SK-N-SH treated with all-trans-retinoic acid at 6 μM for 48 hours (cell line): ENCODE measurements around the gene PCDH9.

Experiments used
- ATAC-seq: fragments of 200-7000 bp; cut with Tn5 transposase; 3 replicates; pipeline ENCODE4 v1.9.1; 2020; ENCODE audit warnings: mild to moderate bottlenecking, moderate library complexity
- ARNTL ChIP-seq: fragments of 450-650 bp; formaldehyde crosslinking; IDR thresholded peaks from 2 replicates; pipeline ENCODE4 v1.5.0; 2020; ENCODE audit warnings: low read depth, mild to moderate bottlenecking, moderate library complexity, borderline replicate concordance
- CREB5 ChIP-seq: fragments of 250-450 bp; sonication (Bioruptor Pico); IDR thresholded peaks from 2 replicates; pipeline ENCODE4 v1.5.1; 2020; ENCODE audit warnings: low read depth, mild to moderate bottlenecking, moderate library complexity
- CSDC2 ChIP-seq: fragments of 250-450 bp; sonication (Bioruptor Pico); IDR thresholded peaks from 2 replicates; pipeline ENCODE4 v1.5.0; 2020; ENCODE audit warnings: mild to moderate bottlenecking, moderate library complexity
- GLIS3 ChIP-seq: fragments of 250-450 bp; sonication (Bioruptor Pico); IDR thresholded peaks from 2 replicates; pipeline ENCODE4 v1.5.0; 2020; ENCODE audit warnings: mild to moderate bottlenecking, moderate library complexity
- ISL1 ChIP-seq: fragments of 250-450 bp; sonication (Bioruptor Pico); IDR thresholded peaks from 2 replicates; pipeline ENCODE4 v2.1.2; 2022; ENCODE audit warnings: mild to moderate bottlenecking, moderate library complexity
- OSR1 ChIP-seq: fragments of 250-450 bp; sonication (Bioruptor Pico); IDR thresholded peaks from 2 replicates; pipeline ENCODE4 v1.8.0; 2022; ENCODE audit warnings: moderate library complexity, mild to moderate bottlenecking, inconsistent platforms
- PATZ1 ChIP-seq: fragments of 250-450 bp; sonication (Bioruptor Pico); IDR thresholded peaks from 2 replicates; pipeline ENCODE4 v1.8.0; 2020; ENCODE audit warnings: mild to moderate bottlenecking, moderate library complexity, borderline replicate concordance
- PPARA ChIP-seq: fragments of 250-450 bp; sonication (Bioruptor Pico); IDR thresholded peaks from 2 replicates; pipeline ENCODE4 v1.5.0; 2020; ENCODE audit warnings: mild to moderate bottlenecking, borderline replicate concordance
- RARB ChIP-seq: fragments of 250-450 bp; sonication (Bioruptor Pico); IDR thresholded peaks from 2 replicates; pipeline ENCODE4 v1.8.0; 2021; ENCODE audit warnings: mild to moderate bottlenecking, moderate library complexity
- SNAI2 ChIP-seq: fragments of 250-450 bp; sonication (Bioruptor Pico); IDR thresholded peaks from 2 replicates; pipeline ENCODE4 v1.5.0; 2020; ENCODE audit warnings: mild to moderate bottlenecking, moderate library complexity
- TCF4 ChIP-seq: fragments of 250-450 bp; sonication (Bioruptor Pico); IDR thresholded peaks from 2 replicates; pipeline ENCODE4 v1.8.0; 2021; ENCODE audit warnings: mild to moderate bottlenecking, moderate library complexity, borderline replicate concordance
- TSHZ2 ChIP-seq: fragments of 250-450 bp; sonication (Bioruptor Pico); IDR thresholded peaks from 2 replicates; pipeline ENCODE4 v1.5.0; 2020; ENCODE audit warnings: mild to moderate bottlenecking, moderate library complexity
- ZC3H10 ChIP-seq: fragments of 250-450 bp; sonication (Bioruptor Pico); IDR thresholded peaks from 2 replicates; pipeline ENCODE4 v1.5.1; 2021; ENCODE audit warnings: mild to moderate bottlenecking, moderate library complexity
- ZFP30 ChIP-seq: fragments of 450-650 bp; formaldehyde crosslinking; IDR thresholded peaks from 2 replicates; pipeline ENCODE4 v1.5.0; 2022; ENCODE audit warnings: mild to moderate bottlenecking, moderate library complexity
- ZNF565 ChIP-seq: fragments of 450-650 bp; formaldehyde crosslinking; conservative IDR thresholded peaks from 2 replicates; pipeline ENCODE4 v1.5.0; 2020; ENCODE audit warnings: low read depth, mild to moderate bottlenecking, moderate library complexity
- ZNF70 ChIP-seq: fragments of 450-650 bp; formaldehyde crosslinking; IDR thresholded peaks from 2 replicates; pipeline ENCODE4 v1.5.0; 2020; ENCODE audit warnings: mild to moderate bottlenecking, moderate library complexity
- ZNF8 ChIP-seq: fragments of 450-650 bp; formaldehyde crosslinking; IDR thresholded peaks from 2 replicates; pipeline ENCODE4 v1.5.0; 2020; ENCODE audit warnings: mild to moderate bottlenecking, moderate library complexity
- TF ChIP-seq, protein P1 (sequence below): fragments of 250-450 bp; sonication (Bioruptor Pico); IDR thresholded peaks from 2 replicates; pipeline ENCODE4 v1.5.1; 2021; ENCODE audit warnings: mild to moderate bottlenecking, moderate library complexity
- TF ChIP-seq, protein P2 (sequence below): fragments of 250-450 bp; sonication (Bioruptor Pico); IDR thresholded peaks from 2 replicates; pipeline ENCODE4 v1.8.0; 2021; ENCODE audit warnings: low read depth, mild to moderate bottlenecking, moderate library complexity, borderline replicate concordance

Gene PCDH9

DNA sequence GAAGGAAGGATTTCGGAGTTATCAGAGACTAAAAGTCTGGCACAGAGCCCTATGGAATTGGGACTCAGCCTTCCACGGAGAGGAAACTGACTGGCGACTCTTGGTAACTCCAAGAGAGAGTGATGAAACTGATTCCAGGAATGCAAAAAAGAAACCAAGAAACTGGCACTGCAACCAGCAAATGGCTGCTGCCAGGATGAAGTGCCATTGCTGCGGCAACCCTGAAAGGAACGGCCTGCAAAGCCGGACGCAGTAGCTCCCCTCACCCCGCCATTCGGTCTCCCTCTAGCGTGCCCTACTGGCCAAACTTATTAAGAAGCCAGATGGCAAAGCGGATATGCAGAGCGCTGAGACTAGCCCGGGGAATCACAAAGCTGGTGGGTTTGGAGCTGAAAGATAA, 236.0 kb downstream of the PCDH9 start:
- ATAC-seq: no peak
- TF ChIP-seq, protein P1, sequence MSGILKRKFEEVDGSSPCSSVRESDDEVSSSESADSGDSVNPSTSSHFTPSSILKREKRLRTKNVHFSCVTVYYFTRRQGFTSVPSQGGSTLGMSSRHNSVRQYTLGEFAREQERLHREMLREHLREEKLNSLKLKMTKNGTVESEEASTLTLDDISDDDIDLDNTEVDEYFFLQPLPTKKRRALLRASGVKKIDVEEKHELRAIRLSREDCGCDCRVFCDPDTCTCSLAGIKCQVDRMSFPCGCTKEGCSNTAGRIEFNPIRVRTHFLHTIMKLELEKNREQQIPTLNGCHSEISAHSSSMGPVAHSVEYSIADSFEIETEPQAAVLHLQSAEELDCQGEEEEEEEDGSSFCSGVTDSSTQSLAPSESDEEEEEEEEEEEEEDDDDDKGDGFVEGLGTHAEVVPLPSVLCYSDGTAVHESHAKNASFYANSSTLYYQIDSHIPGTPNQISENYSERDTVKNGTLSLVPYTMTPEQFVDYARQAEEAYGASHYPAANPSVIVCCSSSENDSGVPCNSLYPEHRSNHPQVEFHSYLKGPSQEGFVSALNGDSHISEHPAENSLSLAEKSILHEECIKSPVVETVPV: no peak
- no peak for TF ChIP-seq ZNF70 (CRISPR knock-in tag)
- TF ChIP-seq CSDC2 (CRISPR knock-in tag): no peak
- no peak for TF ChIP-seq PATZ1 (CRISPR knock-in tag)
- TF ChIP-seq ISL1: no peak
- no peak for TF ChIP-seq ZNF8
- TF ChIP-seq PPARA (CRISPR knock-in tag): no peak
- TF ChIP-seq TCF4 (CRISPR knock-in tag): no peak
- TF ChIP-seq TSHZ2 (CRISPR knock-in tag): no peak
- no peak for TF ChIP-seq RARB (CRISPR knock-in tag)
- TF ChIP-seq, protein P2, sequence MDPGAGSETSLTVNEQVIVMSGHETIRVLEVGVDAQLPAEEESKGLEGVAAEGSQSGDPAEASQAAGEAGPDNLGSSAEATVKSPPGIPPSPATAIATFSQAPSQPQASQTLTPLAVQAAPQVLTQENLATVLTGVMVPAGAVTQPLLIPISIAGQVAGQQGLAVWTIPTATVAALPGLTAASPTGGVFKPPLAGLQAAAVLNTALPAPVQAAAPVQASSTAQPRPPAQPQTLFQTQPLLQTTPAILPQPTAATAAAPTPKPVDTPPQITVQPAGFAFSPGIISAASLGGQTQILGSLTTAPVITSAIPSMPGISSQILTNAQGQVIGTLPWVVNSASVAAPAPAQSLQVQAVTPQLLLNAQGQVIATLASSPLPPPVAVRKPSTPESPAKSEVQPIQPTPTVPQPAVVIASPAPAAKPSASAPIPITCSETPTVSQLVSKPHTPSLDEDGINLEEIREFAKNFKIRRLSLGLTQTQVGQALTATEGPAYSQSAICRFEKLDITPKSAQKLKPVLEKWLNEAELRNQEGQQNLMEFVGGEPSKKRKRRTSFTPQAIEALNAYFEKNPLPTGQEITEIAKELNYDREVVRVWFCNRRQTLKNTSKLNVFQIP: no peak

DNA sequence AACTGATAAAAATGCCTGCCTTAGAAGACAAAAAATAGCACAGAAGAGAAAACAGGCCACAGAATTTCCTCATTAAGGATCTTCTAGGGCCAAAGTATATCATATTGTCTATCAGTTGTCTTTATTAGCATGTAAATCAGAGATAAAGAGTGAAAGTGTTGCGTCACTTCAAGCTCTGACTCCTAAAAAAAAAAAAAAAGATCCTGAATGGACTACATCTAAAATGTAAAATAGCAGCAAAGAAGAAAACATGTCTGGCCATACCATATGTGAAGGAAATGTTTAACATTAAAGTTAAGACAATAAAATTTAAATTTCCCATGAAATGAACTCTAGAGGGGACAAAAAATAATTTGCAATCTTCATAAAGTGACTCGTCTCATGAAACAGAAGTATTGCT, 237.4 kb downstream of the PCDH9 start:
- TF ChIP-seq ZC3H10 (CRISPR knock-in tag): no peak
- no peak for TF ChIP-seq SNAI2 (CRISPR knock-in tag)
- TF ChIP-seq ARNTL (CRISPR knock-in tag): no peak
- no peak for TF ChIP-seq ISL1
- TF ChIP-seq CSDC2 (CRISPR knock-in tag): no peak
- no peak for TF ChIP-seq ZFP30 (CRISPR knock-in tag)
- no peak for TF ChIP-seq OSR1 (CRISPR knock-in tag)
- no peak for TF ChIP-seq GLIS3 (CRISPR knock-in tag)
- no peak for TF ChIP-seq RARB (CRISPR knock-in tag)
- TF ChIP-seq, protein P1: no peak
- TF ChIP-seq ZNF565 (CRISPR knock-in tag): no peak
- TF ChIP-seq PPARA (CRISPR knock-in tag): no peak
- no peak for TF ChIP-seq CREB5 (CRISPR knock-in tag)
- no peak for TF ChIP-seq TSHZ2 (CRISPR knock-in tag)
- TF ChIP-seq ZNF70 (CRISPR knock-in tag): no peak
- no peak for TF ChIP-seq PATZ1 (CRISPR knock-in tag)
- no peak for TF ChIP-seq TCF4 (CRISPR knock-in tag)
- TF ChIP-seq, all 23 proteins: peak for 0
- ATAC-seq: no peak
